ENCODE results near the gene LMAN2L. TPM values are rescaled to one million over a fixed set of nuclear protein-coding genes. Genes with fewer than 3 reads are reported as not detected.
"Not testable (repeated sequence)": the region's sequence is repeated elsewhere in the genome, so short reads cannot be mapped to it uniquely, and the experiment has no call there.

LMAN2L gene
- total and polyA plus RNA-seq, 9 donors: 22.5 to 30.3 (median 27.7) TPM

- peaks cover 17% of the 10 kb centered on the region for H3K4me1 ChIP-seq (ENCODE audit: control insufficient read depth, insufficient read depth, low read length)
- 20% methylated on average over 1 of the region's 5 CpGs for WGBS (ENCODE audit: insufficient coverage)
- H3K27ac ChIP-seq (ENCODE audit: low read length): no peak overlapping the region
- DNase-seq: no peak
- H3K4me3 ChIP-seq (ENCODE audit: low read length): no peak overlapping the region
- no peaks in the 10 kb centered on the region for H3K9me3 ChIP-seq (replicated peaks; ENCODE audit: control insufficient read depth, low read depth, low read length)
- no peaks in the 10 kb centered on the region for H3K36me3 ChIP-seq (ENCODE audit: control insufficient read depth, insufficient read depth, low read length)
- H3K27me3 ChIP-seq (ENCODE audit: control insufficient read depth, insufficient read depth, low read length): no peaks in the 10 kb centered on the region
Measured at GRCh38 chr2:96680561-96681141, 59.2 kb downstream of the LMAN2L start.

- no peaks in the 10 kb centered on the region for H3K36me3 ChIP-seq (ENCODE audit: control insufficient read depth, insufficient read depth, low read length)
- DNase-seq: peak; percentile 17
- no peaks in the 10 kb centered on the region for H3K27me3 ChIP-seq (ENCODE audit: control insufficient read depth, insufficient read depth, low read length)
- H3K9me3 ChIP-seq (replicated peaks; ENCODE audit: control insufficient read depth, low read depth, low read length): no peaks in the 10 kb centered on the region
- 19% methylated on average over 8 of the region's 9 CpGs for WGBS (ENCODE audit: insufficient coverage)
- H3K4me3 ChIP-seq (ENCODE audit: low read length): no peak overlapping the region
- H3K4me1 ChIP-seq (ENCODE audit: control insufficient read depth, insufficient read depth, low read length): peaks cover 9% of the 10 kb centered on the region
- H3K27ac ChIP-seq (ENCODE audit: low read length): no peak overlapping the region
Measured at GRCh38 chr2:96679848-96680247, 60.0 kb downstream of the LMAN2L start.

GRCh38 chr2:96669539-96670215, 70.2 kb downstream of the LMAN2L start:
- Histone ChIP-seq H3K4me1 (ENCODE audit: control insufficient read depth, insufficient read depth, low read length) (no peaks in the 10 kb centered on the region), H3K4me3 (ENCODE audit: low read length) (no peak overlapping the region), H3K36me3 (ENCODE audit: control insufficient read depth, insufficient read depth, low read length) (no peaks in the 10 kb centered on the region), H3K27ac (ENCODE audit: low read length) (no peak overlapping the region), H3K27me3 (ENCODE audit: control insufficient read depth, insufficient read depth, low read length) (peaks cover 5% of the 10 kb centered on the region), H3K9me3 (replicated peaks; ENCODE audit: control insufficient read depth, low read depth, low read length) (no peaks in the 10 kb centered on the region)
- no peak for DNase-seq
- 84% methylated on average over 4 of the region's 15 CpGs for WGBS (ENCODE audit: insufficient coverage)

- Histone ChIP-seq H3K9me3 (replicated peaks; ENCODE audit: control insufficient read depth, low read depth, low read length) (no peaks in the 10 kb centered on the region), H3K27ac (ENCODE audit: low read length) (no peak overlapping the region), H3K36me3 (ENCODE audit: control insufficient read depth, insufficient read depth, low read length) (no peaks in the 10 kb centered on the region), H3K4me3 (ENCODE audit: low read length) (no peak overlapping the region), H3K4me1 (ENCODE audit: control insufficient read depth, insufficient read depth, low read length) (no peaks in the 10 kb centered on the region), H3K27me3 (ENCODE audit: control insufficient read depth, insufficient read depth, low read length) (peaks cover 5% of the 10 kb centered on the region)
- DNase-seq: no peak
- WGBS (ENCODE audit: insufficient coverage): 44% methylated on average over 9 of the region's 11 CpGs
Measured at GRCh38 chr2:96668771-96669170, 71.1 kb downstream of the LMAN2L start.

GRCh38 chr2:96665717-96666116, 74.1 kb downstream of the LMAN2L start:
- not testable (repeated sequence) for DNase-seq; H3K4me3 ChIP-seq (ENCODE audit: low read length); H3K27me3 ChIP-seq (ENCODE audit: control insufficient read depth, insufficient read depth, low read length); H3K4me1 ChIP-seq (ENCODE audit: control insufficient read depth, insufficient read depth, low read length); H3K27ac ChIP-seq (ENCODE audit: low read length); H3K9me3 ChIP-seq (replicated peaks; ENCODE audit: control insufficient read depth, low read depth, low read length); H3K36me3 ChIP-seq (ENCODE audit: control insufficient read depth, insufficient read depth, low read length)
- WGBS (ENCODE audit: insufficient coverage): 97% methylated on average over 3 of the region's 3 CpGs

GRCh38 chr2:96665083-96665569, 74.7 kb downstream of the LMAN2L start:
- peaks cover 3% of the 10 kb centered on the region for H3K27me3 ChIP-seq (ENCODE audit: control insufficient read depth, insufficient read depth, low read length)
- DNase-seq: peak; percentile 27
- no peaks in the 10 kb centered on the region for H3K9me3 ChIP-seq (replicated peaks; ENCODE audit: control insufficient read depth, low read depth, low read length)
- no peak overlapping the region for H3K4me3 ChIP-seq (ENCODE audit: low read length)
- H3K36me3 ChIP-seq (ENCODE audit: control insufficient read depth, insufficient read depth, low read length): no peaks in the 10 kb centered on the region
- no peak overlapping the region for H3K27ac ChIP-seq (ENCODE audit: low read length)
- H3K4me1 ChIP-seq (ENCODE audit: control insufficient read depth, insufficient read depth, low read length): no peaks in the 10 kb centered on the region
- WGBS (ENCODE audit: insufficient coverage): 100% methylated on average over 1 of the region's 3 CpGs

- Histone ChIP-seq H3K36me3 (ENCODE audit: control insufficient read depth, insufficient read depth, low read length) (no peaks in the 10 kb centered on the region), H3K4me3 (ENCODE audit: low read length) (no peak overlapping the region), H3K27ac (ENCODE audit: low read length) (no peak overlapping the region), H3K4me1 (ENCODE audit: control insufficient read depth, insufficient read depth, low read length) (no peaks in the 10 kb centered on the region), H3K27me3 (ENCODE audit: control insufficient read depth, insufficient read depth, low read length) (peaks cover under 1% of the 10 kb centered on the region), H3K9me3 (replicated peaks; ENCODE audit: control insufficient read depth, low read depth, low read length) (no peaks in the 10 kb centered on the region)
- no peak for DNase-seq
- WGBS (ENCODE audit: insufficient coverage): no CpG with 5 or more reads among the region's 3 CpGs
Measured at GRCh38 chr2:96664366-96664925, 75.4 kb downstream of the LMAN2L start.

GRCh38 chr2:96663829-96664228, 76.0 kb downstream of the LMAN2L start:
- Histone ChIP-seq H3K4me1 (ENCODE audit: control insufficient read depth, insufficient read depth, low read length) (no peaks in the 10 kb centered on the region), H3K27me3 (ENCODE audit: control insufficient read depth, insufficient read depth, low read length) (no peaks in the 10 kb centered on the region), H3K9me3 (replicated peaks; ENCODE audit: control insufficient read depth, low read depth, low read length) (no peaks in the 10 kb centered on the region), H3K36me3 (ENCODE audit: control insufficient read depth, insufficient read depth, low read length) (no peaks in the 10 kb centered on the region), H3K4me3 (ENCODE audit: low read length) (no peak overlapping the region), H3K27ac (ENCODE audit: low read length) (no peak overlapping the region)
- WGBS (ENCODE audit: insufficient coverage): no CpG with 5 or more reads among the region's 7 CpGs
- no peak for DNase-seq

GRCh38 chr2:96663177-96663576, 76.7 kb downstream of the LMAN2L start:
- H3K27me3 ChIP-seq (ENCODE audit: control insufficient read depth, insufficient read depth, low read length): no peaks in the 10 kb centered on the region
- H3K4me3 ChIP-seq (ENCODE audit: low read length): no peak overlapping the region
- DNase-seq: no peak
- H3K4me1 ChIP-seq (ENCODE audit: control insufficient read depth, insufficient read depth, low read length): no peaks in the 10 kb centered on the region
- H3K27ac ChIP-seq (ENCODE audit: low read length): no peak overlapping the region
- H3K36me3 ChIP-seq (ENCODE audit: control insufficient read depth, insufficient read depth, low read length): no peaks in the 10 kb centered on the region
- 45% methylated on average over 2 of the region's 5 CpGs for WGBS (ENCODE audit: insufficient coverage)
- no peaks in the 10 kb centered on the region for H3K9me3 ChIP-seq (replicated peaks; ENCODE audit: control insufficient read depth, low read depth, low read length)

- no peak for DNase-seq
- Histone ChIP-seq H3K4me1 (ENCODE audit: control insufficient read depth, insufficient read depth, low read length) (no peaks in the 10 kb centered on the region), H3K27ac (ENCODE audit: low read length) (no peak overlapping the region), H3K4me3 (ENCODE audit: low read length) (no peak overlapping the region), H3K9me3 (replicated peaks; ENCODE audit: control insufficient read depth, low read depth, low read length) (no peaks in the 10 kb centered on the region), H3K27me3 (ENCODE audit: control insufficient read depth, insufficient read depth, low read length) (no peaks in the 10 kb centered on the region), H3K36me3 (ENCODE audit: control insufficient read depth, insufficient read depth, low read length) (no peaks in the 10 kb centered on the region)
- WGBS (ENCODE audit: insufficient coverage): 87% methylated on average over 4 of the region's 9 CpGs
Measured at GRCh38 chr2:96662360-96662759, 77.5 kb downstream of the LMAN2L start.
